ENCODE data around the gene RASSF9. TPM values are rescaled to one million over a fixed set of nuclear protein-coding genes. Genes with fewer than 3 reads are reported as not detected.

RASSF9 gene
- total RNA-seq, result 1 to 10 TPM; 1.3 to 4.4 TPM

GRCh38 chr12:85836197-85837090 lies at the start of gene RASSF9:
Gene RASSF9 (minus strand): TSS chr12:85836409. CDS start chr12:85836201, 208 bp downstream.
- peaks cover 14% of the 10 kb centered on the region for H3K4me1 ChIP-seq
- TF ChIP-seq, protein P1, sequence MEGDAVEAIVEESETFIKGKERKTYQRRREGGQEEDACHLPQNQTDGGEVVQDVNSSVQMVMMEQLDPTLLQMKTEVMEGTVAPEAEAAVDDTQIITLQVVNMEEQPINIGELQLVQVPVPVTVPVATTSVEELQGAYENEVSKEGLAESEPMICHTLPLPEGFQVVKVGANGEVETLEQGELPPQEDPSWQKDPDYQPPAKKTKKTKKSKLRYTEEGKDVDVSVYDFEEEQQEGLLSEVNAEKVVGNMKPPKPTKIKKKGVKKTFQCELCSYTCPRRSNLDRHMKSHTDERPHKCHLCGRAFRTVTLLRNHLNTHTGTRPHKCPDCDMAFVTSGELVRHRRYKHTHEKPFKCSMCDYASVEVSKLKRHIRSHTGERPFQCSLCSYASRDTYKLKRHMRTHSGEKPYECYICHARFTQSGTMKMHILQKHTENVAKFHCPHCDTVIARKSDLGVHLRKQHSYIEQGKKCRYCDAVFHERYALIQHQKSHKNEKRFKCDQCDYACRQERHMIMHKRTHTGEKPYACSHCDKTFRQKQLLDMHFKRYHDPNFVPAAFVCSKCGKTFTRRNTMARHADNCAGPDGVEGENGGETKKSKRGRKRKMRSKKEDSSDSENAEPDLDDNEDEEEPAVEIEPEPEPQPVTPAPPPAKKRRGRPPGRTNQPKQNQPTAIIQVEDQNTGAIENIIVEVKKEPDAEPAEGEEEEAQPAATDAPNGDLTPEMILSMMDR (IDR thresholded peaks at IDR 0.05), result no peak
- peak in 2 of 3 donors; percentile 49 to 55 for TF ChIP-seq POLR2A (IDR thresholded peaks at IDR 0.05)
- peak within 1 kb of the TSS; percentile 49 to 82 (median 66) for H3K27ac ChIP-seq
- H3K36me3 ChIP-seq (replicated peaks in 1 of 2; ENCODE audit: insufficient read depth in 1 of 2, low read depth in 2 of 2), result no peaks in the 10 kb centered on the region
- 13 to 19% methylated on average over 15 of the region's 15 CpGs for WGBS, 2 donors
- H3K4me3 ChIP-seq, result peak within 1 kb of the TSS in 1 of 2 donors; percentile 14
- intact Hi-C loops (cut with DNase I), result no loop called here
- no peaks in the 10 kb centered on the region for H3K27me3 ChIP-seq
- peak; percentile 88 for ATAC-seq
- no peaks in the 10 kb centered on the region for H3K9me3 ChIP-seq
- peak; percentile 66 to 86 (median 80) for DNase-seq

DNA sequence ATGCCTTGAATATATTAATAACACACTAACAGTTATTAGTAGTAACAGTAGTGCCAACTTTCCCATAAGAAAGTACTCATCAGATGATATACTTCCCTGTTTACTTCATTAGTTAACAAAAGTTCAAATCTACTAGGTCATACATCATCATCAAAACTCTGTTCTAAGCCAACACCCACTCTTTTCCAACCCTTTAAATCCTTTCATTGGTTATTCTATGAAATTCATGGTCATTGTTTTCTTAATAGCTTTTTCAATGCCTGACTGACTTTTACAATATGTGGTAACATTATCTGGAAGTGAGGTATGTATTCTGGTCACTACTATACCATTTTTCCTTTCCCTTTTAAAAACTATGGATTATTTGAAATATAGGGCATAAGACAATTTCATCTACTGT lies 47.6 kb upstream of the RASSF9 start:
- Histone ChIP-seq H3K27me3 (no peaks in the 10 kb centered on the region), H3K27ac (no peak overlapping the region), H3K4me1 (no peaks in the 10 kb centered on the region), H3K36me3 (replicated peaks in 1 of 2; ENCODE audit: insufficient read depth in 1 of 2, low read depth in 2 of 2) (no peaks in the 10 kb centered on the region), H3K4me3 (no peak overlapping the region), H3K9me3 (no peaks in the 10 kb centered on the region)
- intact Hi-C loops (cut with DNase I), result no loop called here
- TF ChIP-seq POLR2A (IDR thresholded peaks at IDR 0.05), result no peak
- TF ChIP-seq, protein P1 (IDR thresholded peaks at IDR 0.05), result no peak
- DNase-seq (no peak), ATAC-seq (no peak)

DNA sequence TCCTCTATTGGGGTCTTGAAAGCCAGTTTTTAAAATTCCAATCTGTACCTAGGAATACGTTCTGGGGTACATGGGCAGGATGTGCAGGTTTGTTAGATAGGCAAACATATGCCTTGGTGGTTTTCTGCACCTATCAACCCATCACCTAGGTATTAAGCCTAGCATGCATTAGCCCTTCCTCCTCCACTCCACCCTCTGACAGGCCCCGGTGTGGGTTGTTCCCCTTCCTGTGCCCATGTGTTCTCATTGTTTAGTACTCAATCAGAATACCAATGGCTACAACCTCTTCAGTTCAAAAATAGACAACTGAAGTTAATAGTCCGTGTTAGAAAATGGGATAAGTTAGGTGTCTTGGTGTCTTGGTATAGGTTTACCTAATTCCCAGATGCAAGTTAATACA lies 41.2 kb upstream of the RASSF9 start:
- no peaks in the 10 kb centered on the region for H3K9me3 ChIP-seq
- ATAC-seq (no peak), DNase-seq (no peak)
- H3K27ac ChIP-seq, result no peak overlapping the region
- TF ChIP-seq, protein P1 (IDR thresholded peaks at IDR 0.05), result no peak
- TF ChIP-seq POLR2A (IDR thresholded peaks at IDR 0.05), result no peak
- no peaks in the 10 kb centered on the region for H3K27me3 ChIP-seq
- intact Hi-C loops (cut with DNase I), result no loop called here
- no peaks in the 10 kb centered on the region for H3K36me3 ChIP-seq (replicated peaks in 1 of 2; ENCODE audit: insufficient read depth in 1 of 2, low read depth in 2 of 2)
- no peaks in the 10 kb centered on the region for H3K4me1 ChIP-seq
- H3K4me3 ChIP-seq, result no peak overlapping the region
- WGBS, 2 donors, result 57 to 73% methylated on average over 3 of the region's 3 CpGs

DNA sequence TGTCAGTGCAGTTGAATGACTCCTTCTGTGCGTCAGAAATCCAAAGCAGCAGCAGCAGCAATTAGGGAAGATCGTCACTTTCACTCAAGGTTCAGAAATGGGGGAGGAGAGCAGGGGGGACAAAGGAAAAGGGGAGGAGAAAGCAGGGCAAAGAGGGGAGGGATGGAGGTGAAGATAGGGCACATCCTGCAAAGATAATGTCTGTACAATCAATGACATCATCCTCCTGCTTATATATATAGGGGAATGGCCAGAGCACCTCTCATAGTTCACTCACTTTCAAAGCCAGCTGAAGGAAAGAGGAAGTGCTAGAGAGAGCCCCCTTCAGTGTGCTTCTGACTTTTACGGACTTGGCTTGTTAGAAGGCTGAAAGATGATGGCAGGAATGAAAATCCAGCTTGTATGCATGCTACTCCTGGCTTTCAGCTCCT lies 37.8 kb upstream of the RASSF9 start, which contains the start of gene NTS:
Gene NTS (plus strand): TSS at position 265 of the 431 bp plus-strand sequence. CDS start 109 bp downstream, at position 374.
- Histone ChIP-seq H3K9me3 (no peaks in the 10 kb centered on the region), H3K4me1 (no peaks in the 10 kb centered on the region), H3K27me3 (no peaks in the 10 kb centered on the region), H3K4me3 (no peak within 1 kb of the TSS), H3K27ac (no peak within 1 kb of the TSS), H3K36me3 (replicated peaks in 1 of 2; ENCODE audit: insufficient read depth in 1 of 2, low read depth in 2 of 2) (no peaks in the 10 kb centered on the region)
- TF ChIP-seq POLR2A (IDR thresholded peaks at IDR 0.05), result no peak
- TF ChIP-seq, protein P1 (IDR thresholded peaks at IDR 0.05), result no peak
- DNase-seq (no peak), ATAC-seq (no peak)
- 27 to 32% methylated on average over 3 of the region's 3 CpGs for WGBS, 2 donors
- intact Hi-C loops (cut with DNase I), result loop anchor here (5.0 kb wide), 1 partner anchor 397 kb away; no protein-coding TSS in a partner anchor
